CD4-positive, alpha-beta T cell treated with Interleukin-10 for 1 hour (primary cell): ENCODE data around the gene PAEP.

Source experiments
- DNase-seq: peaks from one replicate; pipeline ENCODE4 v3.0.0-alpha.2; 2020

The PAEP gene

DNA sequence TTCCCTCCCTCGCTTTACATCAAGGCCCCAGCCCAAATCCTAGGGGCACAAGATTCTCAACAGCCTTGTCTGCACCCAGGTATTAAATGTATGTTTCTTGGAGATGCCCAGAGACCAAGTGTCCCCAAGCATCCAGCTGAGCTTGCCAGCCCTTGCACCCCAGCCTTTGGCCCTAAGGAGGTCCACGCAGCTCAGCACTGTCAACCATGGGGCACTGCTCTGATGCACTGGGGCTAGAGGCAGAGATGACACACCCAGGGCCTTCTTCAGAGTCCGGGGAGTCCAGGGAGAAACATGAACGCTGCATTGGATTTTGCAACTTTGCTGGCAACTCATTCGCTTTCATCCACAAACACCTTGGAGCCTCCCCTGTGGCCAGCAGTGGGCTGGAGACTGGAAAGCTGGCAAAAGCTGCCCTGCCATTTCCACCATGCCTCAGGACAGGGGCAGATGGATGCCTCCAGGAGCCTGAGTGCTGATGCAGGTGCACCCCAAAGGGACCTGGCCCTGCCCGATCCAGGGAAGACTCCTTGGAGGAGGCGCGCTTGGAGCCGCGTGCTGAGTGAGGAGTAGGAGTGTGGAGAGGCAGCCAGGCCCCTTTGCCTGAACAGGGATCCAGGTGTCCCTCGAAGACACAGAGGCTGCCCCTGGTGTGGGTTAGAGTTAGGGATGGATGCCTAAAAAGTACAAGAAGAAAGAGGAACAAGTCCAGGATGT, 19.3 kb downstream of the PAEP start:
- DNase-seq: no peak

DNA sequence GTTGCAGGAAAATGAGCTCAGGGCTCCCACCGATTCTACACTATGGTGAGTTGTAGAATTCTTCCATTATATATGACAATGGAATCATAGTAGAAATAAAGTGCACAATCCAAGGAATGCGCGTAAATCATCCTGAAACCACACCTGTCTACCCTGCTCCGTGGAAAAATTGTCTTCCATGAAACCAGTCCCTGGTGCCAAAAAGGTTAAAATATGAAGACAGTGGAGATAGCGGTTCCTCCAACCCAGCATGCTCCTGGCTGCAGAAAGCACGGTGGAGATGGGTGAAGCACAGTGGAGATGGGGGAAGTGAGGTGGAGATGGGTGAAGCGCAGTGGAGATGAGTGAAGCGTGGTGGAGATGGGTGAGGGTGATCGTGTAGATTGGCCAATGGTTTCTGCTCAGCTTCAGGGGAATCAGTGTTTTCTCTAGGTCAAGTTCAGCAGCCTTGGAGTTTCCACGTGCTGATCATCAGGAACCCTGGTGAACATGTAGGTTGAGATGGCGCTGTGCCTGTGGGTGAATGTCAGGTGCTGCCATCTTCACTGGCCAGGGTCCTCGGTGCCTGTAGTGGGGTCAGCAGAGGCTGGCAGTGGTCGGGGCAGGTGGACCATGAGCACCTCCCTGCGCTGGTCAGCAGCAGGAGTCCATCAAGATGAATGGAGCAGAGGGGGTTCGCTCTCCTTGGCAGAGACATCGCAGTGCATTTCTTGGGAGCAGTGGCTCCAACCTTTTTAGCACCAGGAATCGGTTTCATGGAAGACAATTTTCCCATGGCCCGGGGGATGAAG, 20.3 kb downstream of the PAEP start:
- DNase-seq: no peak

DNA sequence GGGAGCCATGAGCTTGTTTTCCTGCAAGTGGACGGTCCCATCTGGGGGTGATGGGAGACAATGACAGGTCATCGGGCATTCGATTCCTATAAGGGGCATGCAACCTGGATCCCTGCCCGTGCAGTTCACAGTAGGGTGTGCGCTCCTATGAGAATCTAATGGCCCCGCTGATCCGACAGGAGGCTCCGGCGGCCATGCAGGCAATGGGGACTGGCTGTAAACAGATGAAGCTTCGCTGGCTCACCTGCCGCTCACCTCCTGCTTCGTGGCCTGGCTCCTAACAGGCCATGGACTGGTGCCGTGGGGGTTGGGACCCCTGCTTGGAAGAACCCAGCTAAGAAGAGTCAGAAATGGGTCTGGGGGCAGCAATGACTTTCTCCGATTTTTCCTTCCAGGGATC, 21.0 kb downstream of the PAEP start:
- no peak for DNase-seq

DNA sequence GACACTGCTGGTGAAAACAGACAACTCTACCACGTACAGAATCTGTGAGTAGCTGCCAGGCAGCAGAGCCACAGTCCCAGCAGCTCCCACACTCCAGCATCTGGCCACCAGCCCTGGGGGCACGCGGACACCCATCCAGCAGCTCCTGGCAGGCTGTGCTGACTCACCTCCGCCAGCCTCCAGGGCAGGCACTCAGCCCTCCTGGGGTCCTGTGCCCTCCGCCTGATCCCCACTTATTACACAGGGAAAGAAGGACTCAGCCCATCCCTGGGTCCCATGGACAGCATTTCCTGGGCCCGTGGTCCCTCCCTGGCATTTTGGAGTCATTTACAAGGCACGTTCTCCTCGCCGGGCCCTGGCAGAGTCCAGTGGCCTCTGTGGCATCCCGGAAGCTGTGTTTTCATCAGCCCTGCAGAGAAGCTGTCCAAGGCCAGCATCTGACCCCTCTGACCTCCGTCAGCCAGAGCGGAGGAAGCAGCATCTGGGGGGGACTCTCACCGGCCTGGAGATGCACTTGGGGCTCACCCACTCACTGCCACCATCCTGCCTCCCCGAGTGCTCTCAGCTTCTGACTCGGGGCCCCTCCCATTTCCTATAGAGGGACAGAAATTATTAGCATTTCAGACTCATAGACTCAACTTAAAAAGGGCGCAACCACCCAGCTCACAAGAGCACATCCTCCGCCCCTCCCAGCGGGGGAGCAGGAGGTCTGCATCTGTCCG, 21.6 kb downstream of the PAEP start:
- DNase-seq: no peak

DNA sequence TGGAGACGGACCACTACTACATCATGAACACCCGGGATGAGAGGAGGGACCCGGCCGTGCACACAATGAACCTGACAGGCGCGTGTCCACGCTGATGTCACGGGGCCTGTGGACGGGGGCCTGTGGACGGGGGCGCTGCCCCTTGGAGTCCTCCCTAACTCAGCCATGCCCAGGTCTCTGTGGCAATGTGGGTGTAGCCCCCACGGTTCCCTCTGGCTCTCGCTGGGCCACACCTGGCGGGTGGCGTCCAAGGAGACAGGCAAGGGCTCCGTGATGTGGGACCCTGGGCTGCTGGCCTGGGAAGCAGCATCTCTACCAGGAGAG, 22.1 kb downstream of the PAEP start:
- no peak for DNase-seq

DNA sequence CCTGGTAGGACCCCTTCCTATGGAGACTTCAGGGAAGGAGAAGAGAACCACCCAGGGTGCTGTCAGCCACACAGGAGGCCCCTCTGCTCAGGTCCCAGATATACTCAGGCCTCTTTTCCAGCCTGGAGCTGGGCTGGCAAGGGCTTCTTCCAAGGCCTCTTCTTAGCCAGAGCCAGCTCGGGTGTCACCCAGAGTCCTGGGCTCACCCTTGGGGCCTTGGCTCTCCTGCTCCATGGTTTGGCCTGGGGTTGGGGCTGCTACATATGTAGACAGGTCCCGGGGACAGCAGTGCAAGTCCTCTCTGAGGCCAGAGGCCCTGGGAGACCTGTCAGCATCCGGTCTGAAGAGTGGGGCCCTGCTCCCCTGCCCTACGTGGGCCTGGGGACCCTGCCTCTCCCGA, 22.8 kb downstream of the PAEP start:
- no peak for DNase-seq

DNA sequence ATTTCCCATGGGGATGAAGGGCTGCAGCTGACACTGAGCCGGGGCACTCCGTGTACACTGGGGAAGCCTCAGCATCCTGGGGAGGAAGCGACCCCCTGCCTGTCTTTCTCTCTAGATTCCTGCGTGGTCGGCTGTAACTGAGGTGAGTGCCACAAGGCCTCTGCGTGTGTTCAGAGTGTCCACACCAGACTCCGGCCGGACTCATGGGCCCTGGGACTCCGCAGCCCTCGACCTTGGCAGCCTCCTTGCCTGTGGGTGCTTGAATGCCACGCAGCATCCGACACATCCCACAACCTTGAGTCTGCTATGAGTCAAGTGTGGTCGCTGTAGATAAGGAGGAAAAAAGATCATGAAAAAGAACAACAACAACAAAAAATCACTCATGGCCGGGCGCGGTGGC, 23.4 kb downstream of the PAEP start:
- no peak for DNase-seq

DNA sequence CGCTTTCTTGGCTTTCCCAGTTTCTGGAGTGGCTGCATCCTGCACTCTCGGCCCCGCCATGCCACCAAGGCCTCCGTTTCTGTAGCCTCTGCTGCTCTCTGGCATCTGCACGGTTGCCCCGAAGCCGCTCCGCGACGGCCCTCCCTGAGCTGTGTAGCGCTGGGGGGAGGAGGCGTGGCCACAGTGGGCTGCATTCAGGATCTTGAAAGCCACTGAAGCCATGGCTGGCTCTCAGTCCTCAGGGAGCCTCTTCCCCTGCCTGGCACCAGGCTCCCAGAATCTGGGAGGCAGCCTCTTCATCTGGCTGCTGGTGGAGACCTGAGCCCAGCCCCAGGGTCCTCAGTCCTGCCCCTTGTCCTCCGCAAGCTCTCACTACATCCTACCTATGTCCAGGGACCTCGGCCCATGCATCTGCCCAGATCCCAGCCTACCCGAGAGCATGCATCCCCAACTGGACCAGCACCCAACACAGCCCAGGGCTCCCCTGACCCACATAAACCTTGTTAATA, 25.1 kb downstream of the PAEP start:
- DNase-seq: no peak

DNA sequence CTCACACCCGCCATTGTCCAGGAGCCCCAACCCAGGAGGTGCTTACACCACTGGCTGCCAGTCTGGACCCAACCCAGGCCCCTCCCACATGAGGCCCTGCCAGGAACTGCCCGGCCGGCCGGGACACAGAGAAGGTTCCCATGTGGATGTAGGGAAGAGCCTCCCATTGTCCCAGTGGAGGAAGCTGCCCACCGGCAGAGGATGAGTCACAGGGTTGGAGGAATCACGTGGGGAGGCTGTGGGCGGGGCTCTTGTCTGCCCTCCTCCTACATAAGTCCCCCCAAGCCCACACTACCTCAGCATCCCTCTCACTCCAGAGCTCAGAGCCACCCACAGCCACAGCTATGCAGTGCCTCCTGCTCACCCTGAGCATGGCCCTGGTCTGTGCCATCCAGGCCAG, 26.1 kb downstream of the PAEP start:
- DNase-seq: no peak

DNA sequence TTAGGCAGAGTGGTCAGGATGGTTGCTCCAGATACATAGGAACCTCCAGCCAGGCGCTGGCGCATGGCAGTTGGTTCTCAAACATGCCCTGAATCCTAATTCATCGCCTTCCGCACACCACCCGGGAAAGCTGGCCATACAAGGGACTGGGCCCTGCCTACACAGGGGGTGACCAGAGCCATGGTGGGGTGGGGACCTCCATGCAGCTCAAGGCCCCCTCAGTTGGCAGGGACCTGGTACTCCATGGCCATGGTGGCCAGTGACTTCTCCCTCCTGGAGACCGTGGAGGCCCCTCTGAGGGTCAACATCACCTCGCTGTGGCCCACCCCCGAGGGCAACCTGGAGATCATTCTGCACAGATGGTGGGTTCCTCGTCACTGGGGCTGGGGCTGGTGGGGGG, 26.8 kb downstream of the PAEP start:
- no peak for DNase-seq

DNA sequence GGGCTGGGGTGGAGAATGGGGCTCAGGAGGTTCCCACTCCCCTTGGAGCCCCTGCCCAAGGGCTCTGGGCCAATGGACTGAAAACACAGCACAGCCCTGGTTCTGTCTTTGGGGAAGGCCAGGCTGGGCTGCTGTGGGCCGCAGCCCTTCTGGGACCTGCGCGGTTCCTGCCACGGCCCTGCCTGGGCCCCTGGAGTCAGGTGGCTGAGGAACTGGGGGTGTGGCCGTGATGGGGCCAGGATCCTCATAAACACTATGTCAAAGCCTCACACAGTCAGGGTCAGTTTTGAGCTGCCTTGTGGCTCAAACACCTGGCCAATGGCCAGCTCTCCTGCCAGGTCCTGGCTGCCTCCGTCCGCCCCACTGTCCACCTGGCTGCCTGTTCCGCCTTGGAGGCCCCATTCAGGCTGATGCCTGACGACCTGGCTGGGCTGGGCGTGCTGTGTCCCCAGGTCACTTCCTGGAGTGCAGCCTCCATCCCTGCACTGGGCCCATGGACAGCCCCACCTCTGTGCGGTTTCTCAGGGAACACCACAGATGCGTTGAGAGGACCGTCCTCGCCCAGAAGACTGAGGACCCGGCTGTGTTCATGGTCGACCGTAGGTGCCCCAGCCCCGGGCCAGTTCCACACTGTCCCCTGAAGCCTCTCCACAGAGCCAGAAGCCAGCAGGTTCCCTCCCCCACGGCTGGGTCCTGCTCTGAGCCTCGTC, 27.5 kb downstream of the PAEP start:
- no peak for DNase-seq

DNA sequence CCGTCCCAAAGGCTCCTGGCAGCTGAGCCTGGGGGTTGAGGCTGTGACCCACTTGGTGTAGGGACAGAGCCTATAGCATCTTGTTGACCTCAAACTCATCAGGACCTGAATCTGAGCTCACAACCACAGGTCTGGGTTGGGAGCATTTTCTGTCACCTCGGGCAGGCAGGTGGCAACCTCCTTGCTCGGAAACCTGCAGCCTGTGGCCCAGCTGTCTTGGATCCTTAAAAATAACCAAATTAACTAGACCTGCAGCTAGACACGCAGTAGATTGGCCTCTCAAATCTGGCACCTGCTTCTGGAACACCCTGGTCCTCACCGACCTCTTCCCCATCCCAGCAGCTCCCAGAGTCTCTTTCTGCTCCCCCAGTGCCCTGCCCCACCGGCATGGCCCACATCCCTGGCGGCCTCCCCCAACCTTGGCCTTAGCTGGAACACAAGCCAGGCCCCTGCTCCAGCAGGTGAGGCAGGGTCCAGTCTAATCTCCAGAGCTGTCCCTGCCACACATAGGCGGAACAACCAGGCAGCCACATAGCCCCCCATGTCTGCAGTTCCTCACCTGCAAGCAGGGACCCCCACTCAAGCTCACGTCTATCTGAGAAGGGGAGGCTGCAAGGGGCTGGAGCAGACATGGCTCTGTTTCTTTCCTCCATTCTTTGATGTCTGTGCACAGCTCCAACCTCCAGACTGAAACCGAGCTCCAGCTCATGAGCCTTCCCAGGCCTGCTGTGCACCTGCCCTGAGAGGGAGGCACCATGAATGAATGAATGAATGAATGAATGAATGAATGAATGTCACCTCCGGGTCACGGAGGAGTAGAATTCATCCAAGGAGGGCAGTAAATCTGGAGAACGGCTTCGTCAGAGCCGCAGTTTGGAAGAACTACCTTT, 28.3 kb downstream of the PAEP start:
- DNase-seq: no peak

DNA sequence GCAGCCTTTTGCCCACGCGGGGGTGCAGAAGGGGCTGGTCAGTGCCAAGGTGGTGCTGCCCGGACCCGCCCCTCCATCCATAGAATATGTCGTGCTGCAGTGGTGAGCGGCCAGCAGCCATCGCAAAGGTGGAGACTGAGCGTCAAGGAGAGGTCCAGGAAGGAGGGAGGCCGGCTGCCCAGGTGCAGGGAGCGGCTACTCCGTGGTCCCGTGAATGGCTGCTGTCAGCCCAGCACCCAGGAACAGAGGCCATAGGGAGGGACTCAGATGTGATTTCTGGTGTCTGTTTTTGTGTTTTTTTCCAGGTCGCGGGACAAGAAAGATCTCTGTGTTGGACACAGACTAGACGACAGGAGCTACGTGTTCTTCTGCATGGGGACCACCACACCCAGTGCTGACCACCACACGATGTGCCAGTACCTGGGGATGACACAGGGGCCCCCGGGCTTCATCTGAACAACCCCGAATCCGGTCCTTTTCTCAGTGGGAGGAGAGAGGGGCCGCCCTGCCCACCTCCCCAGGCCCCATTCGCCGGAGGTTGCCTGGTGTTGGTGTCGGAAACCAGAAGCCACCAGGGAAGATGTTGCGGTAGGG, 29.0 kb downstream of the PAEP start:
- no peak for DNase-seq

DNA sequence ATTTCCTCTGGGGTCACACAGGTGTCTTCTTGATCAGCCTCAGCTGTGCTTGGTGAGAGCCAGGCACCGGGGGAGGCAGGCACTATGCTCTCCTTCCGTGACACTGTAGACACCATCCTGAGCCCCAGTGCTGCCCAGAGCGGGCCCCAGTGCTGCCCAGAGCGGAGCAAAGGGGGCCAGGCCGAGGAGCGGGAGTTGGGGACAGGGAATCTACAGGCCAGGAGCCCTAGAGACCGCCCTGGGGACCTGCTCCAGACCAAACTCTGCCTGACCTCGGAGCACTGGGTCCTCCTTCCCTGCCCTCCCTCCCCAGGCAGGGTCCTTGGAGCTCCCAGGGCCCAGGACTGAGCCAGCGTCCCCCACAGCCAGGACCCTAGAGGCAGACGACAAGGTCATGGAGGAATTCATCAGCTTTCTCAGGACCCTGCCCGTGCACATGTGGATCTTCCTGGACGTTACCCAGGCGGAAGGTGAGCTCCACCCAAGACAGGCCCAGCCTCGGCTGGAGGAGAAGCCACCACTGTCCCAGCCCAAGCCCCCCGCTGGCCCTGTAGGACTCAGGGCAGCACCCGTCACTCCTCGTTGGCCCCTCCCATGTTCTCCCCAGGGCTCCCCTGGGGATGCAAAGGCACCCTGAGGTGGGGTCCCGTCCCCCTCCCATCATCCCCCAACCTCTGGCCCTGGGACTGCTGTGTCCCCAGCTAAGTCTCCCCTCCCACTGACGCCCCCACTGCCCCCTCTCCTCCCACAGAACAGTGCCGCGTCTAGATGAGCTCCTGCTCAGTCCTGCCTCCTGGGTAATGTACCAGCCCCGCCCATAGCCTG, 30.2 kb downstream of the PAEP start:
- DNase-seq: no peak

DNA sequence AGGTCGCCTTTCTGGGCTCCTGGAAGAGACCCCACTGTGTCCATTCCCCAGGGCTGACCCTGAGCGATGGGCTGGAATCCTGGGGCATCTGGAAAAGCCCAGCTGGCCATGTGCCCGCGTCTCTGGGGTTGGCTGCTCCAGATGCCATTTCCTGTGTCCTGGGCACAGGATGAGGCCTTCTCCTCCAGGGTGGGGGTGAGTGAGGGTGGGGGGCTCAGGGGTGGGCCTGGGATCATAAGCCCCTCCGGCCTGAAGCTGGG, 30.7 kb downstream of the PAEP start:
- DNase-seq: no peak

DNA sequence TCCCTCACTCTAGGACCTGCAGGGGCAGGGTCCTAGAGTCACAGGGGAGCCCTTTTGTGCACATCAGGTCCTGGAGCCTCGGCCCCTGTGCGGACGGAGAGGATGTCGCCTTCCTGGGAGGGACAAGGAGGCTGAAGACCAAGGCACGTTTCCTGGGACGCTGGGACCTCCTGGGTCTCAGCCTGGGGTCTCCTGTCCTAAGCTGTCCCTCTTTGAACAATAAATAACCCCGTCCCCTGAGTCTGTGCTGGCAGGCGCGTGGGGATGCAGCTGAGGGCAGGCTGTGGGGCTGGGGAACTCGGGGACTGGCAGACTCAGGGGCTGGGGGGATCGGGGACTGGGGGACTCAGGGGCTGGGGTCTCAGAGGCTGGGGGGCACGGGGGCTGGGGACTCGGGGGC, 31.1 kb downstream of the PAEP start:
- DNase-seq: no peak

DNA sequence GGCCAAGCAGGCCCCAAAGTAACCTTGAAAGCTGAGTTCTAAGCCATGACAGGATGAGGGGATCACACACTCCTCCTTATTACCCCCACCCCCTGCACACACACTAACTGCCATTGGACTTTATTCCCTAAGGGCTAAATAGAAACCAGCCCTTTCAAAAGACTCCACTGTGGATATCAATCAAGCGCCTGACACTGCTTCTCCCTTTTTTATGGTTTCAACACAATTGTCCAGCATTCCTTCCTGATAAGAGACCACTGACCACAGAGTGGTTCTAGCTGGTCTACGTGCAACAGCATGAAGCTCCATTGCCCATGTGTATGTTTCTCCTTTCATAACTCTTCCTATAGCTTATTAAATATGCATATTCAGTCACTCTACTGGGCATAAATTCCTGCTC, 34.7 kb downstream of the PAEP start:
- DNase-seq: no peak

DNA sequence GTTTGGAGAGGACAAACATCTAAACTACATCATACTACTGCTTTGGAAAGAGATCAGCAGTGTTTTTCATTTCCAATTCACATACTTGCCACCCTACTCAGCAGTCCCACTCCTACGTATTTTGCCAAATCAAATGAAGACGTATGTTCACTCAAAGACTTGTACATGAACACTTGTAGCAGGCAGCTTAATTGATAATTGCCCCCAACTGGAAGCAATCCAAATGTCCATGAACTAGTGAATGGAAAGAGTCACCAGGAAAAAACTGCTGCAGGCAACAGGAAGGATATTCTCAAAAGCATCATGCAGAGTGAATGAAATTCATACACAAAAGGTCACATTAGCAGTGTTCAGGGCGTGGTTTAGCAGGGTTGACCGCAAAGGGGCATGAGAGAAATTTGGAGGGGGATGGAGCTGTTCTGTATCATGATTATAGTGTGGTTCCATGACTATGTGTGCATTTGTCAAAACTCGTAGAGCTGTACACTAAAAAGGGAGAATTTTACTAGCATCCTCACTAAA, 38.8 kb downstream of the PAEP start:
- no peak for DNase-seq

DNA sequence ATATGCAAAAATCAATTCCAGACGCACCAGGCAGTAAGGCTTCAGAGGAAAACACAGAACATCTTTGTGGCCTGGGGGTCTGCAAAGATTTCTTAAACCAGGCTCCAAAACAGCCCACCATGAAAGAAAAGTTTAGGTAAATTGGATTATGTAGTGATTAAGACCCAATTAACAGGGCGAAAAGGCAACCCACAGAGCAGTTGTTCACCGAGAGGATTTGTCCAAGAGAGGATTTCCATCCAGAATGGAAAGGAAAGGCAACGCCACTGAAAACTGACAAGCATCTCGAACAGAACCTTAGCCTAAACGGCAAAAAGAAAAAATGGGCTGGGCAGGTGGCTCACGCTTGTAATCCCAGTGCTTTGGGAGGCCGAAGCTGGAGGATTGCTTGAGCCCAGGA, 40.4 kb downstream of the PAEP start:
- DNase-seq: no peak

DNA sequence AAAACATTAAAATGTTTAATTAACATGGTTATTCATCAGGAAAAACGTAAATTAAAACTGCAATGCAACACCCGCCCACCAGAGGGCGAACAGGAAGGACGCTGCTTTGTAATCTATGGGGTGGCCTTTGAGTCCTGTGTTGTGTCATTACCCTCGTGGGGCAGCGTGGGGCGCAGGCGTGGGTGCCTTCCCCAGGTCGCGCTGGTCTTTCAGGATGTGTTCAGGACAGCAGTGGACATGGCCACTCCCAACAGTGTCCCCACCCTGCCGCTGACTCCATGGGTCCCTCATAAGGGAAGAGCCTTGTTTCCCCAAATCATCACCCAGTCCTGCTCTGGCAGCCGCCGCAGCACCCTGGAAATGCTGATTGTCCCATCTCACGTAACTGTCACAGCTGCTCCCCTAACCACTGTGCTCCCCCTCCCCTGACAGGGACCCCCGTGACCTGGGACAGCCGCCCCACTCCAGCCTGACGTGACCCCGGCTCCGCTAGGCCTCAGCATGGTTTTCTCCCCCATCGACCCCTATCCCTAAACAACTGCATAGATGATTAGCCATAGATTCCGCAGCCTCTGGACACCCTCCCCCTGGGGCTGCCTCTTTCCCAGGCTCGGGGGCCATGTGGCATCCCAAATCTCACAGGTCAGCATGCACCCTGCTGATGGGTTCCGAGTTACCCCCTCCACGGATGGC, 41.4 kb downstream of the PAEP start:
- DNase-seq: peak; percentile 55
